Measurements from ENCODE around the gene SULT4A1.

DNA sequence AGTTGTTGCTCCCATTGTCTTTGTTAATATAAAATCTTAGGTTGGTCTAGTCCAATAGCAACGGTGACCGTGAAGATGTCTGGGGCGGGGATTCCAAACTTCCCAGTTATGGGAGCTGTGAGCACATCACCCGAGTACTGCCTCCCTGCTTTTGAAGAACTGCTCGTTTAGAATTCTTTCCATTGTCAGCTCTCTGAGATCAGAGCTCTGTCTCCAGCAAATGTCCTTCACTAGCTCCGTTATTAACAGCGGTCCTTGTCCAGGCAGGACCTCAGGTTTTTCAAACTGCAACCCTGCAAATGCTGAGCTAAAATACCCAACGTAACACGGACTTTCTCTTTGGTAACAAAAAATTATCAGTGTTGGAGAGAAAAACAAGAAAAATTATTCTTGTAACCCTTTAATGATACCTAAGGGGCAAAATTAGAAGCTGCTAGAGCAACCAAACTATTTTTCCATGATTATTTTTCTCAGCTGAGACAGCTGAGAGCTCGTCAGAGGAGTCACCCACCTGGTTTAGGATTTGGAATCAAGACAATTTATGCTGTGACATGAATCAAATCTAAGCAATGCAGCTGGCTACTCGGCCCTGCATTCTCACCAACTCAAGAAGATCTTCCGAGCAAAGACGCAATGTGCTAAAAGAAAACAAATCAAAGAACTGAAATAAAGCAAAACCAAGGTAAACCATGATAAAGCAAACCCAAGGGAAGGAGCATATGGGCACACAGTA lies 35.1 kb downstream of the SULT4A1 start:
- TF ChIP-seq EZH2 (IDR thresholded peaks at IDR 0.05; ENCODE audit: borderline replicate concordance, low read depth, low read length, severe bottlenecking) (no peak), CTCF (IDR thresholded peaks at IDR 0.05; ENCODE audit: borderline replicate concordance, extremely low read depth, low read length, poor library complexity, severe bottlenecking) (no peak)

Measured in DND-41 (cell line).